ENCODE results near the gene HIGD2A. TPM values are rescaled to one million over a fixed set of nuclear protein-coding genes. Genes with fewer than 3 reads are reported as not detected.

HIGD2A gene
- total and polyA plus RNA-seq, 9 of the 15 experiments (the other 6 are each of a cell fraction or from before 2014, with no cell fraction given): 94.7 to 264 (median 163) TPM

DNA sequence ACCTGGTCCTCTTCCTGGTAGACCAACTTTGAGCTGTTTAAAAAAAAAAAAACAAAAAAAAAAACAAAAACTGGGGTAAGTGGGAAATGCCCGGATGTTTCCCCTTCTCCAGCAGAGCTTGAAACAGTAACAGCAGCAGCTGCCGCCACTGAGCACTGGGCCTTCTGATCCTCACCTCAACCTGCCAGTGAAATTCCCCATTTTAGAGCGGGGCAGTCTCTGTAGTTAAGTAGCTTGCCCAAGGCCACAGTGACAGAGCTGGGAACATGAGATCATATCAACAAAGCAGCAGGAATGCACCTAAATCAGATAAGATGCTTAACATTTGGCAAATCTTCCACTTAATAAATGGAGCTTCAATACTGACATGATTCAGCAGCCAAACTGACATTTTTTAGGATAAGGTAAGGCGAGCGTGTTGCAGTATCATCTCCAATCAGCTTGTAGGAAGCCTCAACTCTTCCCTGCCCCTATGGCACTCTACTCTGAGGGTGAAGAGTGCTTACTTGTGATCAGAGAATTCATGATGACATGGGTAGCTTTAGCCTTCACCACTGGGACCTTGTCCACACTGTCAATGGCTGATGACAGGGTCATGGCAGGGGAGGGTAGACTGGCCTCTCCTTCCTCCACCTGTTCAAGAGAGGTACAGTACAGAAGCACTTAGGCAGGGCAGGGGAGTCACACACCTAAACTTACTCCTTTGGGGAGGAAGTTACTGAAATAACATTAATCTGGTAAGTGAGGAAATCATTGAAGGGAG, 36.3 kb upstream of the HIGD2A start:
- H3K36me3 ChIP-seq (ENCODE audit: control insufficient read depth, insufficient read depth, low read length): peaks cover 94% of the 10 kb centered on the region
- intact Hi-C loops (cut with micrococcal nuclease): no loop called here
- DNase-seq (ENCODE audit: extremely low read depth in 1 of 4, low spot score in 3 of 4) (no peak), ATAC-seq (no peak), FAIRE-seq (no peak)
- peaks cover 3% of the 10 kb centered on the region; the same call in 1 of the 2 replicates for H4K20me1 ChIP-seq (replicated peaks; ENCODE audit: control insufficient read depth, insufficient read depth, low read length)
- 97% methylated on average over 5 of the region's 5 CpGs for WGBS (ENCODE audit: insufficient coverage, low coverage, missing lambda C conversion rate)
- CTCF ChIA-PET (ENCODE audit: low intra/inter-chr PET ratio): no interaction called here
- H3K27me3 ChIP-seq (ENCODE audit: control insufficient read depth in 2 of 2, insufficient read depth in 2 of 2, low read length in 2 of 2): no peaks in the 10 kb centered on the region
- H3K9me3 ChIP-seq (replicated peaks; ENCODE audit: control insufficient read depth, insufficient read depth, low read depth, low read length): no peaks in the 10 kb centered on the region
- H3K27ac ChIP-seq (ENCODE audit: extremely low read depth, low read depth, low read length): no peak overlapping the region
- BruUV-seq (replicated peaks): no TSS peak
- no peak overlapping the region for H3K9ac ChIP-seq (ENCODE audit: insufficient read depth in 1 of 2, low read depth in 2 of 2, low read length in 2 of 2)
- H3K4me1 ChIP-seq (replicated peaks in 1 of 2; ENCODE audit: control insufficient read depth in 2 of 2, insufficient read depth in 2 of 2, low read length in 2 of 2): no peaks in the 10 kb centered on the region
- peaks cover 3% of the 10 kb centered on the region for H3K9me1 ChIP-seq (ENCODE audit: control insufficient read depth, insufficient read depth, low read length)
- peaks cover 29% of the 10 kb centered on the region for H3K79me2 ChIP-seq (ENCODE audit: control insufficient read depth, insufficient read depth, low read length)
- POLR2A ChIA-PET: interaction anchor here (1.2 to 2.2 kb wide), 3 partner anchors 9 to 11 kb away, joined by 4 to 23 read pairs (median 6); partner anchors contain the start of gene KIAA1191
- H2AFZ ChIP-seq (ENCODE audit: low read depth, low read length): no peak overlapping the region
- in situ Hi-C loops (cut with MboI): no loop called here
- H3K4me3 ChIP-seq: no peak overlapping the region
- H3K4me2 ChIP-seq (ENCODE audit: insufficient read depth, low read length): no peak overlapping the region
- TF ChIP-seq BDP1 (IDR thresholded peaks at IDR 0.05; ENCODE audit: insufficient read depth, insufficient read length) (no peak), ELF1 (tag; IDR thresholded peaks at IDR 0.05) (no peak), EWSR1 (IDR thresholded peaks at IDR 0.05; ENCODE audit: borderline replicate concordance, low read depth, partially characterized antibody) (no peak), TRIM24 (IDR thresholded peaks at IDR 0.05) (no peak), TCF3 (CRISPR knock-in tag; IDR thresholded peaks at IDR 0.05) (no peak), U2AF2 (optimal IDR thresholded peaks at IDR 0.05; ENCODE audit: low read depth, low read length) (no peak)
- TF ChIP-seq, protein P1, sequence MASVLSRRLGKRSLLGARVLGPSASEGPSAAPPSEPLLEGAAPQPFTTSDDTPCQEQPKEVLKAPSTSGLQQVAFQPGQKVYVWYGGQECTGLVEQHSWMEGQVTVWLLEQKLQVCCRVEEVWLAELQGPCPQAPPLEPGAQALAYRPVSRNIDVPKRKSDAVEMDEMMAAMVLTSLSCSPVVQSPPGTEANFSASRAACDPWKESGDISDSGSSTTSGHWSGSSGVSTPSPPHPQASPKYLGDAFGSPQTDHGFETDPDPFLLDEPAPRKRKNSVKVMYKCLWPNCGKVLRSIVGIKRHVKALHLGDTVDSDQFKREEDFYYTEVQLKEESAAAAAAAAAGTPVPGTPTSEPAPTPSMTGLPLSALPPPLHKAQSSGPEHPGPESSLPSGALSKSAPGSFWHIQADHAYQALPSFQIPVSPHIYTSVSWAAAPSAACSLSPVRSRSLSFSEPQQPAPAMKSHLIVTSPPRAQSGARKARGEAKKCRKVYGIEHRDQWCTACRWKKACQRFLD (CRISPR knock-in tag; IDR thresholded peaks at IDR 0.05): no peak
- TF ChIP-seq, protein P2, sequence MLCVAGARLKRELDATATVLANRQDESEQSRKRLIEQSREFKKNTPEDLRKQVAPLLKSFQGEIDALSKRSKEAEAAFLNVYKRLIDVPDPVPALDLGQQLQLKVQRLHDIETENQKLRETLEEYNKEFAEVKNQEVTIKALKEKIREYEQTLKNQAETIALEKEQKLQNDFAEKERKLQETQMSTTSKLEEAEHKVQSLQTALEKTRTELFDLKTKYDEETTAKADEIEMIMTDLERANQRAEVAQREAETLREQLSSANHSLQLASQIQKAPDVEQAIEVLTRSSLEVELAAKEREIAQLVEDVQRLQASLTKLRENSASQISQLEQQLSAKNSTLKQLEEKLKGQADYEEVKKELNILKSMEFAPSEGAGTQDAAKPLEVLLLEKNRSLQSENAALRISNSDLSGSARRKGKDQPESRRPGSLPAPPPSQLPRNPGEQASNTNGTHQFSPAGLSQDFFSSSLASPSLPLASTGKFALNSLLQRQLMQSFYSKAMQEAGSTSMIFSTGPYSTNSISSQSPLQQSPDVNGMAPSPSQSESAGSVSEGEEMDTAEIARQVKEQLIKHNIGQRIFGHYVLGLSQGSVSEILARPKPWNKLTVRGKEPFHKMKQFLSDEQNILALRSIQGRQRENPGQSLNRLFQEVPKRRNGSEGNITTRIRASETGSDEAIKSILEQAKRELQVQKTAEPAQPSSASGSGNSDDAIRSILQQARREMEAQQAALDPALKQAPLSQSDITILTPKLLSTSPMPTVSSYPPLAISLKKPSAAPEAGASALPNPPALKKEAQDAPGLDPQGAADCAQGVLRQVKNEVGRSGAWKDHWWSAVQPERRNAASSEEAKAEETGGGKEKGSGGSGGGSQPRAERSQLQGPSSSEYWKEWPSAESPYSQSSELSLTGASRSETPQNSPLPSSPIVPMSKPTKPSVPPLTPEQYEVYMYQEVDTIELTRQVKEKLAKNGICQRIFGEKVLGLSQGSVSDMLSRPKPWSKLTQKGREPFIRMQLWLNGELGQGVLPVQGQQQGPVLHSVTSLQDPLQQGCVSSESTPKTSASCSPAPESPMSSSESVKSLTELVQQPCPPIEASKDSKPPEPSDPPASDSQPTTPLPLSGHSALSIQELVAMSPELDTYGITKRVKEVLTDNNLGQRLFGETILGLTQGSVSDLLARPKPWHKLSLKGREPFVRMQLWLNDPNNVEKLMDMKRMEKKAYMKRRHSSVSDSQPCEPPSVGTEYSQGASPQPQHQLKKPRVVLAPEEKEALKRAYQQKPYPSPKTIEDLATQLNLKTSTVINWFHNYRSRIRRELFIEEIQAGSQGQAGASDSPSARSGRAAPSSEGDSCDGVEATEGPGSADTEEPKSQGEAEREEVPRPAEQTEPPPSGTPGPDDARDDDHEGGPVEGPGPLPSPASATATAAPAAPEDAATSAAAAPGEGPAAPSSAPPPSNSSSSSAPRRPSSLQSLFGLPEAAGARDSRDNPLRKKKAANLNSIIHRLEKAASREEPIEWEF (CRISPR knock-in tag; IDR thresholded peaks at IDR 0.05): no peak
